HL-60 (cell line): ENCODE measurements around the gene PDSS2.
"Not testable (repeated sequence)": the region's sequence is repeated elsewhere in the genome, so short reads cannot be mapped to it uniquely, and the experiment has no call there.

Experiments used
- DNase-seq, 2 experiments: peaks; one replicate each; pipeline ENCODE4 v3.0.0-alpha.2; 2010 to 2020; ENCODE audit warnings: low read depth in 1 of 2, low spot score in 1 of 2
- H3K27ac ChIP-seq: fragments of 250-450 bp; sonication (Bioruptor Pico); replicated peaks from 2 replicates; pipeline ENCODE4 v1.5.1; 2020; ENCODE audit warnings: mild to moderate bottlenecking, moderate library complexity
- H3K27me3 ChIP-seq: fragments of 250-450 bp; sonication (Bioruptor Pico); 2 replicates; pipeline ENCODE4 v1.5.1; 2021; ENCODE audit warnings: mild to moderate bottlenecking, moderate library complexity; ENCODE audit not compliant: insufficient read depth, poor library complexity, severe bottlenecking
- H3K4me3 ChIP-seq: replicated peaks from 2 replicates; pipeline ENCODE4 v1.5.1; 2011; ENCODE audit warnings: mild to moderate bottlenecking, control low read depth, low read length; ENCODE audit not compliant: insufficient read depth
- CTCF ChIP-seq: IDR thresholded peaks from one replicate; pipeline ENCODE4 v1.5.1; 2011; ENCODE audit warnings: low read length, control low read depth, inconsistent platforms; ENCODE audit not compliant: insufficient read depth
- GABPA ChIP-seq: IDR thresholded peaks from 2 replicates; pipeline ENCODE4 v1.6.1; 2012; ENCODE audit warnings: low read depth
- POLR2AphosphoS5 ChIP-seq: IDR thresholded peaks from 2 replicates; pipeline ENCODE4 v1.6.1; 2012; ENCODE audit warnings: low read depth
- REST ChIP-seq: IDR thresholded peaks from 2 replicates; pipeline ENCODE4 v1.6.1; 2012; ENCODE audit warnings: low read depth; ENCODE audit not compliant: insufficient replicate concordance
- SPI1 ChIP-seq: IDR thresholded peaks from 2 replicates; pipeline ENCODE4 v1.6.1; 2012; ENCODE audit warnings: low read depth, mild to moderate bottlenecking, borderline replicate concordance

PDSS2 gene

GRCh38 chr6:107369493-107369892 lies 89.9 kb downstream of the PDSS2 start:
- Histone ChIP-seq H3K27ac (no peak overlapping the region), H3K4me3 (no peak overlapping the region), H3K27me3 (no peaks in the 10 kb centered on the region)
- DNase-seq = no peak
- TF ChIP-seq REST = no peak
- no peak for TF ChIP-seq CTCF
- TF ChIP-seq SPI1 = no peak
- TF ChIP-seq POLR2AphosphoS5 = no peak
- no peak for TF ChIP-seq GABPA

- H3K27me3 ChIP-seq = no peaks in the 10 kb centered on the region
- DNase-seq = no peak
- TF ChIP-seq GABPA = no peak
- TF ChIP-seq POLR2AphosphoS5 = no peak
- TF ChIP-seq REST = no peak
- TF ChIP-seq CTCF = no peak
- TF ChIP-seq SPI1 = no peak
- no peak overlapping the region for H3K27ac ChIP-seq
- H3K4me3 ChIP-seq = no peak overlapping the region
These were observed 90.9 kb downstream of the PDSS2 start for GRCh38 chr6:107368471-107368870.

- DNase-seq, H3K4me3 ChIP-seq, H3K27me3 ChIP-seq, H3K27ac ChIP-seq: not testable (repeated sequence)
These were observed 95.2 kb downstream of the PDSS2 start for GRCh38 chr6:107364173-107364572.

DNA sequence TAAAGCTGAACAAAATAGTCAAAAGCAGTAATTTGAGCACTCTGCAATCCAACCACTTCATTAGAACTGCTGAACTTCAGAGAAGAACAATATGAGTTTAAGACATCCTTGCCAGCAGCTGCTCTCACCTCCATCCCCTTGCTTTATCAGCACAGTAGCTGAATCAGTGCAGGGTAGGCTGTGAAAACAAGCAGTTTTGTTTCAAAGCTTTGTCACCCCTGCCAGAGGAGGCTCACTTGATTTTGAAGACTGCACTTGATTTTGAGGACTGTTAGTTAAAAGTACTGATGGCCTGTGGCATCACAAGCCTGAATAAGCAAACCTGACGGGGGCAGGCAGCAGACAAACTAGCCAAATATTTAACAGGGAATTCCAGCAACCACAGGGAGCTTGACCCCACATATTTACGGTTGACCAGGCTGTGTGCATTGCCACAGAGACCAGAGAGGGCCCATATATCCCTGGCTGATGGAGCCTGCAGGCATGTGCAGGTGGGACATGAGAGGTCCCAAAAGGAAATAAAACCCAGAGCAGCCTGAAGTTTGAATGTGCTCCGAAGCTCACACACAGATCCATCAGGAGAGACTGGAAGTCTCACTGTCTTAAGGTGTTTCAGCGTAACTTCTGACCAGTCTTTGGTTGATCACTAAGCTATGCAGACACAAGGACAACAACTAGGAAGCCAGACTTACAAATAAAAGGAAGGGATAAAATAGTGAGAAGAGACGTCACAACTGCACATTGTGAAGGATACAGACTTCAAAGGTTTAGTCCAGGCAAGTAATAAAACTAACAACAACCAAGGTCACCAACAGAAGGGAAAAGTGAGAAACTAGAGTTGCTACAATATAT lies 97.4 kb downstream of the PDSS2 start:
- no peak overlapping the region for H3K27ac ChIP-seq
- DNase-seq = no peak
- H3K27me3 ChIP-seq = no peaks in the 10 kb centered on the region
- no peak for TF ChIP-seq GABPA
- no peak for TF ChIP-seq POLR2AphosphoS5
- TF ChIP-seq REST = no peak
- no peak for TF ChIP-seq CTCF
- no peak for TF ChIP-seq SPI1
- no peak overlapping the region for H3K4me3 ChIP-seq
